ENCODE measurements around the gene PPFIA2.

PPFIA2 gene

GRCh38 chr12:81718616-81719015 is 40.5 kb downstream of the PPFIA2 start:
- DNase-seq (ENCODE audit: extremely low read depth, low read depth): no peak
- TF ChIP-seq CTCF (IDR thresholded peaks at IDR 0.05; ENCODE audit: low read depth, low read length): no peak

- DNase-seq (ENCODE audit: extremely low read depth, low read depth): no peak
- TF ChIP-seq CTCF (IDR thresholded peaks at IDR 0.05; ENCODE audit: low read depth, low read length): no peak
Observed at GRCh38 chr12:81712536-81712935, 46.6 kb downstream of the PPFIA2 start.

GRCh38 chr12:81705586-81705985 is 53.6 kb downstream of the PPFIA2 start:
- no peak for TF ChIP-seq CTCF (IDR thresholded peaks at IDR 0.05; ENCODE audit: low read depth, low read length)

GRCh38 chr12:81699551-81699950 is 59.6 kb downstream of the PPFIA2 start:
- no peak for TF ChIP-seq CTCF (IDR thresholded peaks at IDR 0.05; ENCODE audit: low read depth, low read length)
- DNase-seq (ENCODE audit: extremely low read depth, low read depth): no peak

More at GRCh38 chr12:81705586-81705985, 53.6 kb downstream of the PPFIA2 start:
- no peak for DNase-seq (ENCODE audit: extremely low read depth, low read depth)

GRCh38 chr12:81692008-81692407 is 67.1 kb downstream of the PPFIA2 start:
- no peak for TF ChIP-seq CTCF (IDR thresholded peaks at IDR 0.05; ENCODE audit: low read depth, low read length)
- no peak for DNase-seq (ENCODE audit: extremely low read depth, low read depth)

- DNase-seq (ENCODE audit: extremely low read depth, low read depth): no peak
- no peak for TF ChIP-seq CTCF (IDR thresholded peaks at IDR 0.05; ENCODE audit: low read depth, low read length)
Observed at GRCh38 chr12:81683881-81684280, 75.3 kb downstream of the PPFIA2 start.

- TF ChIP-seq CTCF (IDR thresholded peaks at IDR 0.05; ENCODE audit: low read depth, low read length): no peak
- no peak for DNase-seq (ENCODE audit: extremely low read depth, low read depth)
Observed at GRCh38 chr12:81679614-81680013, 79.5 kb downstream of the PPFIA2 start.

All from AG09319 (cell line).